Thyroid gland (tissue), 4 donors: ENCODE results near the gene IVD. TPM values are rescaled to one million over a fixed set of nuclear protein-coding genes. Genes with fewer than 3 reads are reported as not detected.
A peak's percentile ranks its signal among the peaks of the same experiment; 100 is the strongest.

Experiments
- DNase-seq, 2 donors: peaks; one replicate each; pipeline ENCODE4 v3.0.0-alpha.2; 2019
- H3K27ac ChIP-seq, 3 donors: fragments of 200-600 bp; sonication (generic); 1 replicate in 2 of 3; 2 replicates in 1 of 3; pipeline ENCODE4 v1.5.1; 2016 to 2019; ENCODE audit warnings: mild to moderate bottlenecking in 1 of 3, moderate library complexity in 1 of 3
- H3K27me3 ChIP-seq: fragments of 200-600 bp; sonication (generic); one replicate; pipeline ENCODE4 v1.5.1; 2019
- H3K36me3 ChIP-seq, 2 donors: fragments of 200-600 bp; sonication (generic); one replicate each; pipeline ENCODE4 v1.5.1; 2016 to 2019
- H3K4me1 ChIP-seq, 2 donors: fragments of 200-600 bp; sonication (generic); one replicate each; pipeline ENCODE4 v1.5.1; 2017 to 2019
- H3K4me3 ChIP-seq, 3 donors: fragments of 200-600 bp; sonication (generic); replicated peaks in 1 of 3; 1 replicate in 2 of 3; 2 replicates in 1 of 3; pipeline ENCODE4 v1.5.1; 2016; ENCODE audit warnings: mild to moderate bottlenecking in 1 of 3
- H3K9me3 ChIP-seq: fragments of 200-600 bp; sonication (generic); one replicate; pipeline ENCODE4 v1.5.1; 2017
- POLR2A ChIP-seq, 2 donors: fragments of 450-650 bp; IDR thresholded peaks; one replicate each; pipeline ENCODE4 v1.6.1; 2017; ENCODE audit warnings: antibody characterized with exemption in 2 of 2, mild to moderate bottlenecking in 2 of 2, moderate library complexity in 1 of 2
- WGBS, 2 donors: methylation state at CpG; one replicate each; pipeline ENCODE4 v1.1.5; 2017; 5-methylcytosine and 5-hydroxymethylcytosine counted together
- intact Hi-C: fragments of 100-400 bp; cut with DNase I; formaldehyde crosslinking; loops from one replicate; pipeline ENCODE4 v1.15.1; 2023
- total RNA-seq, 4 donors: library from RNA; depleted of rRNA; stranded (reverse); fragments of >200 nt; gene quantifications; one replicate each; pipeline ENCODE4 v1.2.3, GENCODE V29; 2016
- TF ChIP-seq, protein P1 (sequence below), 6 experiments: fragments of 200-600 bp in 3 of 6; fragments of 450-650 bp in 3 of 6; sonication (generic) in 3 of 6; IDR thresholded peaks; one replicate each; pipeline ENCODE4 v1.5.1; 2016 to 2019; ENCODE audit warnings: antibody characterized with exemption in 6 of 6, mild to moderate bottlenecking in 2 of 6, inconsistent platforms in 1 of 6, moderate library complexity in 1 of 6

Gene IVD
- total RNA-seq, 4 donors from 2014 or later, result 393 to 723 (median 539) TPM

DNA sequence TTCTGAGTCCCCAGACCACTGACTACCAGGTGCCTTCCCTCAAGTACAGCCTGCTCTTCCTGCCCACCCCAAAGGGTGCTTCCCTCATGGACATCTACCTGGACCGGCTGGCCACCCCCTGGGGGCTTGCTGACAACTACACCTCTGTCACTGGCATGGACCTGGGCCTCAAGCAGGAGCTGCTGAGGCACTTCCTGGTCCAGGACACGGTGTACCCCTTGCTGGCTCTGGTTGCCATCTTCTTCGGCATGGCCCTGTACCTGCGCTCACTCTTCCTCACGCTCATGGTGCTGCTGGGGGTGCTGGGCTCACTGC is 38.3 kb upstream of the IVD start:
- intact Hi-C loops, result loop anchor here (5.0 to 10.0 kb wide), 2 partner anchors 45 to 57 kb away; partner anchors contain the start of gene INAFM2
- H3K4me3 ChIP-seq, result no peak overlapping the region
- peak overlapping the region; percentile 44 to 62 (median 60) for H3K27ac ChIP-seq
- 80 to 89% methylated on average over 5 of the region's 5 CpGs for WGBS, 2 donors
- TF ChIP-seq, protein P1, sequence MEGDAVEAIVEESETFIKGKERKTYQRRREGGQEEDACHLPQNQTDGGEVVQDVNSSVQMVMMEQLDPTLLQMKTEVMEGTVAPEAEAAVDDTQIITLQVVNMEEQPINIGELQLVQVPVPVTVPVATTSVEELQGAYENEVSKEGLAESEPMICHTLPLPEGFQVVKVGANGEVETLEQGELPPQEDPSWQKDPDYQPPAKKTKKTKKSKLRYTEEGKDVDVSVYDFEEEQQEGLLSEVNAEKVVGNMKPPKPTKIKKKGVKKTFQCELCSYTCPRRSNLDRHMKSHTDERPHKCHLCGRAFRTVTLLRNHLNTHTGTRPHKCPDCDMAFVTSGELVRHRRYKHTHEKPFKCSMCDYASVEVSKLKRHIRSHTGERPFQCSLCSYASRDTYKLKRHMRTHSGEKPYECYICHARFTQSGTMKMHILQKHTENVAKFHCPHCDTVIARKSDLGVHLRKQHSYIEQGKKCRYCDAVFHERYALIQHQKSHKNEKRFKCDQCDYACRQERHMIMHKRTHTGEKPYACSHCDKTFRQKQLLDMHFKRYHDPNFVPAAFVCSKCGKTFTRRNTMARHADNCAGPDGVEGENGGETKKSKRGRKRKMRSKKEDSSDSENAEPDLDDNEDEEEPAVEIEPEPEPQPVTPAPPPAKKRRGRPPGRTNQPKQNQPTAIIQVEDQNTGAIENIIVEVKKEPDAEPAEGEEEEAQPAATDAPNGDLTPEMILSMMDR (IDR thresholded peaks at IDR 0.05), result no peak
- TF ChIP-seq POLR2A (IDR thresholded peaks at IDR 0.05), result no peak
- H3K4me1 ChIP-seq, result peaks cover 15 to 32% of the 10 kb centered on the region in 2 donors
- H3K36me3 ChIP-seq, result no peaks in the 10 kb centered on the region
- DNase-seq, result no peak
- H3K27me3 ChIP-seq, result no peaks in the 10 kb centered on the region
- H3K9me3 ChIP-seq, result no peaks in the 10 kb centered on the region

DNA sequence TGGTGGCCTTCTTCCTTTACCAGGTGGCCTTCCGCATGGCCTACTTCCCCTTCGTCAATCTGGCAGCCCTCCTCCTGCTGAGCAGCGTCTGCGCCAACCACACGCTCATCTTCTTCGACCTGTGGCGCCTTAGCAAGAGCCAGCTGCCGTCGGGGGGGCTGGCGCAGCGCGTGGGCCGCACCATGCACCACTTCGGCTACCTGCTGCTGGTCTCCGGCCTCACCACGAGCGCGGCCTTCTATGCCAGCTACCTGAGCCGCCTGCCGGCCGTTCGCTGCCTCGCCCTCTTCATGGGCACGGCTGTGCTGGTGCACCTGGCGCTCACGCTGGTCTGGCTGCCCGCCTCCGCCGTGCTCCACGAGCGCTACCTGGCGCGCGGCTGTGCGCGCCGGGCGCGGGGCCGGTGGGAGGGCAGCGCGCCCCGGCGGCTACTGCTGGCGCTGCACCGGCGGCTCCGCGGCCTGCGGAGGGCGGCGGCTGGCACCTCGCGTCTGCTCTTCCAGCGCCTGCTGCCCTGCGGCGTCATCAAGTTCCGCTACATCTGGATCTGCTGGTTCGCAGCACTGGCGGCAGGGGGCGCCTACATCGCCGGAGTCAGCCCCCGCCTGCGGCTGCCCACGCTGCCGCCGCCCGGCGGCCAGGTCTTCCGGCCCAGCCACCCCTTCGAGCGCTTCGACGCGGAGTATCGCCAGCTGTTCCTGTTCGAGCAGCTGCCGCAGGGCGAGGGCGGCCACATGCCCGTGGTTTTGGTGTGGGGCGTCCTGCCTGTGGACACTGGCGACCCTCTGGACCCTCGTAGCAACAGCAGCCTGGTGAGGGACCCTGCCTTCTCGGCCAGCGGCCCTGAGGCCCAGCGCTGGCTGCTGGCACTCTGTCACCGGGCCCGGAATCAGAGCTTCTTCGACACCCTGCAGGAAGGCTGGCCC is 37.6 kb upstream of the IVD start:
- Histone ChIP-seq H3K27ac (peak overlapping the region; percentile 60 to 64 (median 62)), H3K4me1 (peaks cover 21 to 39% of the 10 kb centered on the region in 2 donors), H3K36me3 (no peaks in the 10 kb centered on the region), H3K27me3 (no peaks in the 10 kb centered on the region), H3K4me3 (no peak overlapping the region), H3K9me3 (no peaks in the 10 kb centered on the region)
- WGBS, 2 donors, result 18 to 28% methylated on average over 21 to 39 of the region's 91 CpGs
- intact Hi-C loops, result loop anchor here (5.0 to 10.0 kb wide), 2 partner anchors 46 to 57 kb away; partner anchors contain the start of gene INAFM2
- DNase-seq, result peak; percentile 93 to 95
- TF ChIP-seq, protein P1 (IDR thresholded peaks at IDR 0.05), result peak; percentile 34 to 100 (median 94)
- peak in 1 of 2 donors; percentile 62 for TF ChIP-seq POLR2A (IDR thresholded peaks at IDR 0.05)

DNA sequence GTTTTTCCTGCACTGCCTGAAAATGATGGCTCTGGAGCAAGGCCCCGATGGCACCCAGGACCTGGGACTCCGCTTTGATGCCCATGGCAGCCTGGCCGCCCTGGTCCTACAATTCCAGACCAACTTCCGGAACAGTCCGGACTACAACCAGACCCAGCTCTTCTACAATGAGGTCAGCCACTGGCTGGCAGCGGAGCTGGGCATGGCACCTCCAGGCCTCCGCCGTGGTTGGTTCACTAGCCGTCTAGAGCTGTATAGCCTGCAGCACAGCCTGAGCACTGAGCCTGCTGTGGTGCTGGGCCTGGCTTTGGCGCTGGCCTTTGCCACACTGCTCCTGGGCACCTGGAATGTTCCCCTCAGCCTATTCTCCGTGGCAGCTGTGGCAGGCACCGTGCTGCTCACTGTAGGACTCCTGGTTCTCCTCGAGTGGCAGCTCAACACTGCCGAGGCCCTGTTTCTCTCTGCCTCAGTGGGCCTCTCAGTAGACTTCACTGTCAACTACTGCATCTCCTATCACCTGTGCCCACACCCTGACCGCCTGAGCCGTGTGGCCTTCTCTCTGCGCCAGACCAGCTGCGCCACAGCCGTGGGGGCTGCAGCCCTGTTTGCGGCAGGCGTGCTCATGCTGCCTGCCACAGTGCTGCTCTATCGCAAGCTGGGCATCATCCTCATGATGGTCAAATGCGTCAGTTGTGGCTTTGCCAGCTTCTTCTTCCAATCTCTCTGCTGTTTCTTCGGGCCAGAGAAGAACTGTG is 36.7 kb upstream of the IVD start:
- peak in 1 of 2 donors; percentile 22 for DNase-seq
- Histone ChIP-seq H3K9me3 (no peaks in the 10 kb centered on the region), H3K36me3 (no peaks in the 10 kb centered on the region), H3K4me3 (no peak overlapping the region), H3K27ac (peak overlapping the region in 2 of 3 donors; percentile 10 to 64), H3K27me3 (no peaks in the 10 kb centered on the region), H3K4me1 (peaks cover 26 to 46% of the 10 kb centered on the region in 2 donors)
- TF ChIP-seq, protein P1 (IDR thresholded peaks at IDR 0.05), result no peak
- no peak for TF ChIP-seq POLR2A (IDR thresholded peaks at IDR 0.05)
- intact Hi-C loops, result loop anchor here (5.0 to 10.0 kb wide), 2 partner anchors 47 to 56 kb away; partner anchors contain the start of gene INAFM2
- WGBS, 2 donors, result 97 to 98% methylated on average over 16 to 21 of the region's 24 CpGs

DNA sequence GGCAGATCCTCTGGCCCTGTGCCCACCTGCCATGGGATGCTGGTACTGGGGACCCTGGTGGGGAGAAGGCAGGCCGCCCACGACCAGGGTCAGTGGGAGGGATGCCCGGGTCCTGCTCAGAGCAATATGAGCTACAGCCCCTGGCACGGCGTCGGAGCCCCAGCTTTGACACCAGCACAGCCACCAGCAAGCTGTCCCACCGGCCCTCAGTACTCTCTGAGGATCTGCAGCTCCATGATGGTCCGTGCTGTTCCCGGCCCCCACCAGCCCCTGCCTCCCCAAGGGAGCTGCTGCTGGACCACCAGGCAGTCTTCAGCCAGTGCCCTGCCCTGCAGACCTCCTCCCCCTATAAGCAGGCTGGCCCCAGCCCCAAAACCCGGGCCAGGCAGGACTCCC is 36.1 kb upstream of the IVD start:
- Histone ChIP-seq H3K4me1 (peaks cover 26 to 52% of the 10 kb centered on the region in 2 donors), H3K27me3 (no peaks in the 10 kb centered on the region), H3K36me3 (no peaks in the 10 kb centered on the region), H3K9me3 (no peaks in the 10 kb centered on the region), H3K4me3 (no peak overlapping the region), H3K27ac (peak overlapping the region in 1 of 3 donors; percentile 64)
- intact Hi-C loops, result loop anchor here (5.0 to 10.0 kb wide), 2 partner anchors 47 to 55 kb away; partner anchors contain the start of gene INAFM2
- WGBS, 2 donors, result 84 to 92% methylated on average over 6 to 8 of the region's 10 CpGs
- no peak for DNase-seq
- no peak for TF ChIP-seq POLR2A (IDR thresholded peaks at IDR 0.05)
- TF ChIP-seq, protein P1 (IDR thresholded peaks at IDR 0.05), result no peak
